H1 (cell line): Measurements from ENCODE around the gene CAMTA1. TPM values are rescaled to one million over a fixed set of nuclear protein-coding genes. Genes with fewer than 3 reads are reported as not detected.

ENCODE experiments used
- ASH2L ChIP-seq: fragments of 200-600, 300-600 bp; sonication (generic); IDR thresholded peaks from one replicate; pipeline ENCODE4 v1.7.1; 2017; ENCODE audit warnings: low read length
- CBX5 ChIP-seq: fragments of 300-800, 300-1000 bp; sonication (generic); IDR thresholded peaks from 2 replicates; pipeline ENCODE4 v1.7.1; 2016; ENCODE audit warnings: antibody characterized with exemption, low read length, low read depth
- CBX8 ChIP-seq: fragments of 300-800, 300-1000 bp; sonication (generic); IDR thresholded peaks from 2 replicates; pipeline ENCODE4 v1.7.1; 2016; ENCODE audit warnings: low read depth, low read length, borderline replicate concordance
- CHD7 ChIP-seq: fragments of 300-600 bp; sonication (generic); IDR thresholded peaks from 2 replicates; pipeline ENCODE4 v1.7.1; 2012; ENCODE audit warnings: low read length, moderate library complexity, mild to moderate bottlenecking, inconsistent platforms; ENCODE audit not compliant: insufficient replicate concordance
- HDAC6 ChIP-seq: IDR thresholded peaks from one replicate; pipeline ENCODE4 v1.7.1; 2012; ENCODE audit warnings: low read depth, mild to moderate bottlenecking, inconsistent platforms, low read length, moderate library complexity
- MAFK ChIP-seq: IDR thresholded peaks from 2 replicates; pipeline ENCODE4 v1.6.1; 2012; ENCODE audit warnings: low read depth, mild to moderate bottlenecking, improper control_type of control experiment, low read length
- SRF ChIP-seq: IDR thresholded peaks from 2 replicates; pipeline ENCODE4 v1.6.1; 2011; ENCODE audit warnings: mild to moderate bottlenecking, low read depth, low read length, moderate library complexity
- ZNF274 ChIP-seq: IDR thresholded peaks from 2 replicates; pipeline ENCODE4 v1.7.0; 2012; ENCODE audit warnings: low read length, borderline replicate concordance; ENCODE audit errors: extremely low read depth
- polyA plus RNA-seq, 7 experiments: library from polyadenylated mRNA; depleted of rRNA in 3 of 7; stranded (reverse) in 5 of 7; unstranded in 2 of 7; fragments of >200 nt in 5 of 7; fragments of 200-250 nt in 2 of 7; gene quantifications; 1 replicate in 5 of 7; 2 replicates in 1 of 7; 4 replicates in 1 of 7; pipeline versions ENCODE4 v1.2.1 to v1.2.3, GENCODE V29; 2011 to 2013; ENCODE audit warnings: missing spikeins in 2 of 7, mixed read lengths in 2 of 7
- total RNA-seq: library from RNA; stranded (reverse); fragmentation: NEBNext Ultra II Directional; extraction: Animal tissue kit (Norgen Biotek cat#: 25700); gene quantifications from 2 replicates; pipeline ENCODE4 v1.2.1, GENCODE V29; 2021

Gene CAMTA1
- total and polyA plus RNA-seq, 2 of the 8 experiments (the other 6 are each of a cell fraction or from before 2014, with no cell fraction given), result 65.0 to 119 TPM

- TF ChIP-seq HDAC6 (no peak), ZNF274 (no peak), CBX8 (no peak), CBX5 (no peak), MAFK (no peak), SRF (no peak), ASH2L (no peak), CHD7 (no peak)
These were observed 556.1 kb downstream of the CAMTA1 start (continued) for GRCh38 chr1:7341145-7341905.
